Right kidney (tissue), 1 donor: ENCODE data around the gene MAP2K3.
"Not testable (repeated sequence)": the region's sequence is repeated elsewhere in the genome, so short reads cannot be mapped to it uniquely, and the experiment has no call there.

ENCODE experiments used
- DNase-seq: peaks from one replicate; pipeline ENCODE4 v3.0.0-alpha.2; 2016

Gene MAP2K3

DNA sequence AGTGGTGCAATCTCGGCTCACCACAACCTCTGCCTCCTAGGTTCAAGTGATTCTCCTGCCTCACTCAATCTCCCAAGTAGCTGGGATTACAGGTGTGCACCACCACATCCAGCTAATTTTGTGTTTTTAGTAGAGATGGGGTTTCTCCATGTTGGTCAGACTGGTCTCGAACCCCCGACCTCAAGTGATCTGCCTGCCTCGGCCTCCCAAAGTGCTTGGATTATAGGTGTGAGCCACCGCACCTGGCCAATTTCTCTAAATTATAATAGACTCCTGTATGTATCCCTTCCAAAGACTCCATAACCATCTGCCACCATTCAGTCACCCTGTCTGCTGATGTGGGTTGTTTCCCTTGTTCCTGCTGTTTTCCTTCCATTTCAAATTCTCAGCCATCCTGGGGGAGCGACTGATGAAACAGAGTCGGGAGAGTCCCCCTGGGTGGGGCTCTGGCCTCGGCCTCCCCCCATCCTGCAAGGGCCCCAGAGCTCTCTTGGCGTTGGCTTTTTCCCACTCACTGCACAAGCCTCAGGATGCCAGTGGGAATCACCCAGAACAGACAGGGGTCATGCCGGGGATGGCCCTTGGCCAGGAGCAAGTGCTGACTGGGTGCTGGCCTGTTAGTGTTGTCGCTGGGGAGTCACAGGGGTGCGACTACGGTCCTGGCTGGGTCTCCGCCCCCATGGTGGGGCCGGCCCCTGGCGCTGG is 25.7 kb downstream of the MAP2K3 start:
- DNase-seq = not testable (repeated sequence)

DNA sequence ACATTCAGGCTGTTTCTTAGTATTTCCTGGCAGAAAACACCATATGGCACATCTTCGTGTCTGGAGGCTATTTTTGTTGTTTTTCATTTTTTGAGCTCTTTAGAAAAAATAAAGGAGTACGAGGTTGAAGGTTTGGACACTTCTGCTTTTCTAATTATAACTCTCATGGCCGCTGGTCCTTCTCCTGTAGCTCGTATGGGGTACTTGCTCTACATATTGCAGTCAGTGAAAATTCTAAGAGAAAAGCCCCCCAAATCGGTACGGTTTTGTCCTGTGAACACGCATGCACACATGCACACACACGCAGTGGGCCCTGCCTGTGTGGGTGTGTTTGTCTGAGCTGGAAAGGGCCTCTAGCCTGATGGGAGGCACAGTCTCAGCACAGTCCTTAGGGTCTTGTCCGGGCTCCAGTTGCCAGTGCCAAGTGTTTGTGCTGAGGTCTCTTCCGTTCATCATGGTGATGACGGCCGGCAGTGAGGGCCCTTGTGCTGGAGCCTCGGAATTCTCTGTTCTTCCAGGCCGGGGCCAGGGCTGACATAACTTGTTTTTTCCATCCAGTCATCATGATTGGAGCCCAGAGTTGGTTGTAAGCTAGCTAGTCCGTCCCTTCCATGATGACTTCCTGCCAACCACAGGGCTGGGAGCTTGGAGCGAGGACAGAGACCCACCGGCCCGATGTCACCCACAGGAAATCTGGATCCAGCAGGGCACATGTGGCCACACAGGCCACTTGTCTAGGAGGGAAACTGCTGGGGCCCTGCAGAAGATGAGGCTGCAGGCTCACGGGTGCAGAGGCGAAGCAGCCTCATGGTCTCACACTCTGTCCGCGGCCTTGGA is 26.5 kb downstream of the MAP2K3 start:
- DNase-seq = not testable (repeated sequence)

DNA sequence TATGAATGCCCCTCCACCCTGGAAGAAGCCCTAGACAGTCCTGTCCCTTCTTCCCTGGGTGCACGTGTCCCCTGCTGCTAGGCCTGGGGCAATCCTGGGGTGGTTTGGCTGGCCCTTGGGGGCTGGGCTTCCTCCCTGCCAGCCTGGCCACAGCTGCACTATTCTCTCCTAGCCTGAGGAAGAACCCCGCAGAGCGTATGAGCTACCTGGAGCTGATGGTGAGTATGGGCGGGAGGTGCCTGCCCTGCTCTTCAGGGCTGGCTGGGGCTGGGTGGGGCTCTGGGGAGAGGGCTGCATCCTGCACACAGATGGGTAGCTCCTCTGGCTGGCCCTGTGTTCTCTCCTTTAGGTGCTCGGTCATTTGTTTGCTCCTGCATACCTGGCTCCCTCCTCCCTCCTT is 28.8 kb downstream of the MAP2K3 start:
- DNase-seq = no peak

DNA sequence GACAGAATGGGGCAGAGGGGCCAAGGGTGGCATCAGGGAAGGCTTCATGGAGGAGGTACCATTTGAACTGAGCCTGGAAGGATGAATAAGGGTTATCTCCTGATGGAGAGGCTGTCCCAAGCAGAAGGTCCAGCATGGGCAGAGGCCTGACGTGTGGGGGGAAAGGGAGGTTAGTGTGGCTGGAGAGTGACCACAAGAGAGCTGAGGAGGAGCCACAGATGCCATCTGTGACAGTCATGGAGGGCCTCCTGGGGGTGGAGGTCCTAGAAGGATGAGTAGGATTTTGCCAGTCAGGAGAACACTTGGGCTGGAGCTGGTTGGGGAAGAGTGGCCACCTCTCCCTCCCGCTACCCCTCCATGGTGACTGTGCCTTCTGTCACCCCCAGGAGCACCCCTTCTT is 29.2 kb downstream of the MAP2K3 start:
- not testable (repeated sequence) for DNase-seq

DNA sequence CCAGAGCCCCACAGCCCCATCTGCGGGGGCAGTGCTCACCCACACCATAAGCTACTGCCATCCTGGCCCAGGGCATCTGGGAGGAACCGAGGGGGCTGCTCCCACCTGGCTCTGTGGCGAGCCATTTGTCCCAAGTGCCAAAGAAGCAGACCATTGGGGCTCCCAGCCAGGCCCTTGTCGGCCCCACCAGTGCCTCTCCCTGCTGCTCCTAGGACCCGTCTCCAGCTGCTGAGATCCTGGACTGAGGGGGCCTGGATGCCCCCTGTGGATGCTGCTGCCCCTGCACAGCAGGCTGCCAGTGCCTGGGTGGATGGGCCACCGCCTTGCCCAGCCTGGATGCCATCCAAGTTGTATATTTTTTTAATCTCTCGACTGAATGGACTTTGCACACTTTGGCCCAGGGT is 29.8 kb downstream of the MAP2K3 start:
- not testable (repeated sequence) for DNase-seq

DNA sequence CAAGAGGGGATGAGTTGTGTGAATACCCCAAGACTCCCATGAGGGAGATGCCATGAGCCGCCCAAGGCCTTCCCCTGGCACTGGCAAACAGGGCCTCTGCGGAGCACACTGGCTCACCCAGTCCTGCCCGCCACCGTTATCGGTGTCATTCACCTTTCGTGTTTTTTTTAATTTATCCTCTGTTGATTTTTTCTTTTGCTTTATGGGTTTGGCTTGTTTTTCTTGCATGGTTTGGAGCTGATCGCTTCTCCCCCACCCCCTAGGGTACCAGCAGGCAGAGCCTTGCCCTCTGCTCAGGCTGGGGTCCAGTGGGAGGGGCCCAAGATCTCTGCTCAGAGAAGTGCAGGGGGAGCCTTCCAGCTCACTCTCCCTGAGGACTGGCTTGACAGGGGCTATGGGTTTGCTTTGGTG is 30.2 kb downstream of the MAP2K3 start:
- DNase-seq = not testable (repeated sequence)

DNA sequence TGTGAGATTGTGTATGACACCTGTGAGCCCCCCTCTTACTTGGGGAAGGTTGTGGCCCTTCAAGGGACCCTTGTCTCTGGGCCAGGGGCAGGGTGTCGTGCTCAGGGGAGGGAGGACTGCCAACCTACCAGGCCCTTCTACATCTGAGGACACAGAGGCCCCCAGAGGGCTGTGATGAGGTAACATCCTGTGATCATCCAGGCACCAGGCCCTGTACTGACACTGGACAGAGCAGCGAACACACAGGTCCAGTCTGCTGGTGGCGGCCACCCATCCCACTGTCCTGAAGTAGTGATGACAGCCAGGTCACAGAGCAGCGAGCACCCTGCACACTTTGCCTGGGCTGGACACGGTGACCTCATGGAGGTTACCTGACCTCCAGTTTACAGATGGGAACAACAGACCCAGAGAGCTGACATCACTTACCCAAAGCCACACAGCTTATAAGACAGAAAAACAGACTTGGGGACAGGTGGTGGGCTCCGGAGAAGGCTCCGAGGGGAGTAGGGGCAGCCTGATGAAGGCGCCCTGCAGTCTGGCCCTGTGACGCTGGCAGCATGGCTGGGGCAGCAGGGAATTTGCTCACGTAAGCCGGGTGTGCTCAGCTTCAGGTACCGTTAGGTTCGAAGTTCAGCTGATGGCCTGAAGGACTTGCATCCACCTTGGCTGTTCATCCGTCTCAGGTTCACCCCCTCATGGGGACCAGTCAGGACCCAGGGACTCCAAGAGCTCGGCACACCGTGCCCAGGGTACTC is 30.9 kb downstream of the MAP2K3 start:
- not testable (repeated sequence) for DNase-seq

DNA sequence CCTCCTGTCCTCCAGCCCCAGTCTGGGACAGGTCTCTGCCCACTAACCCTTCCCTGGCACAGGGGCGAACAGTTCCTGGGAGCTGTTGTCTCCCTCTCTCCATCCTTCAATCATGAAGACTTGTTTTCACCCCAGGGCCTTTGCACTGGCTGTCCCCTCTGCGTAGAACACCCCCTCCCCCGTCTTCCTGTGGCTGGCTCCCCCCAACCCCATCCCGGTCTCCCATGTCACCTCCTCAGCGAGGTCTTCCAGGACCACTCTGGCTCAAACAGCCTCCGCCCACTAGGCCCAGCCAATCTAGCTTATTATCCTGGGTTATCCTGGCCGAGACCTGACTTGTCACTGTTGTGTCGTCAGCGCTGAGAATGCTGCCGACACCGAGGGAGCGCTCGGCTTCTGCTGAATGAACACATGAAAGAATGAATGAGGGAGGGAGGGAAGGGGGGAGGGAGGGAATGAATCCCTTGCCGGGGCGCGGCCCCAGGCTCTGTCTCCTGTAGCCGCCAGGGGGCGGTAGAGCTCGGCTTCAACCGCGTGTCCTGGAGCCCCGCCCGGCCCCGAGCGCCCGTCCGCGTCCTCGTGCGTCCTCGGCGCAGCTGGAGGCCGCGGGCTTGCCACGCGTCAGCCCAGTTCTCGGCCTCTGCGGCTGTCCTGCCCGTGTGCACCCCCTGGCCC is 31.8 kb downstream of the MAP2K3 start:
- not testable (repeated sequence) for DNase-seq

DNA sequence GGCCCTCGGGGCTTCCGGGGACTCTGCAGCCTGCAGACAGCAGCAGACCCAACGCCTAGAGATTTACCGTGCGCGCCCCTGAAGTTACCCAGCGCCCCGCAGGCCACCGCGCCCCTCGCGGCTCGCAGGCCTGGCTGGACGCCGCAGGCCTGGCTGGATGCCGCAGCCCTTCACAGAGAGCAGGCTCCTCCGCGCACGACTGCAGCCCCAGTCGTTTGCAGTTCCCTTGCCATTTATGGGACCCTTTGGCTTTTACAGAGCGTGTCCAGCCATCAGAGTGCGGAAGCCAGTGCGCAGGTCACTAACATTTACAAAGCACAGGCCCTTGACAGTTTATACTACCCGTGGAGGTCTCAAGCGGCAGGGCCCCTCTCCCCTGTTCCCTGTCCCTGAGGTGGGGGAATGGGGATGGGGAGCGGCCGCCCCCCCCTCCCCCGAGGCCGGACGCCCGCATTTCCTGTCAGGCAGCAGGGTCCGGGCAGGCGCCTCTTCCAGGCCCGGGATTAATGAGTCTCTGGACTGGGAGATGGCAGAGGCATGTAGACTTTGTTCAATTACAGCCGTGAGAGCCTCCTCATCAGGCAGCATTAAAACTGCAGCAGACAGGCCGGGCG is 32.5 kb downstream of the MAP2K3 start:
- DNase-seq = peak; percentile 82

DNA sequence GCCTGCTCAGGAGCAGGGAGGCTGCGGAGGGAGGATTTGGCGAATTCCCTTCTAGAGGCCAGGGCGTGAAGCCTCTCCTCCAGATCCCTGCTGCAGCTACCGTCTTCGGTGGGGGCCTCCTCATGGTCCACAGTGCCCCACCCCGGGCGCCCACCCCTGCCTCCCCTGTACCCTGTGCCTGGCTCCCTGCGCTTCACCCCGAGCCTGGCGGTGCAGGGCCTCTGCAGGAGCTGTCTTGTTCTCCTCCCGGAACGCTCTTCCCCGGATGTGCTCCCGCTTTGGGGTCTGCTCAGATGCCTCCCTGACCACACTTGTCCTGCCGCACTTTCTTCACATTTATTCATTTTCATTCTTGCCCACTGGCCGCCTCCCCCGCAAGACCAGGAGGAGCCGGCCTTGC is 33.3 kb downstream of the MAP2K3 start:
- DNase-seq = not testable (repeated sequence)

DNA sequence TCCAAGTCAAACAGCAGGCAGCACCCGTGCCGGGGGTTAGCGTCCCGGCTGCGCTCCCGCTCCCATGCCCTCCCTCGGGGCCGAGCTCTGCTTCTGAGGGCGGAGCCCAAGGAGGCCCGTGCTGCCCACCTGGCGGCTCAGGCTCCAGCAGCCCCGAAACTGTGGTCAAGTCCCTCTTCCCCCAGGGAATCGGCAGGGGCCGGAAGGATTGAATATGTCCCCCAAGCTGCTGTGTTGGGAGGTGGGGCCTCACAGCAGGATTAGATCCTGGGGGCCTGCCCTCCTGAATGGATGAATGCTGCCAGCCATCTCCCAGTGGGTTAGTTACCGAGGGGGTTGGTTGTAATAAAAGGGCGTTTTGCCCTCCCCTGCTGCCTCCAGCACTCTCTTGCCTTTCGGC is 33.9 kb downstream of the MAP2K3 start:
- DNase-seq = peak; percentile 31

DNA sequence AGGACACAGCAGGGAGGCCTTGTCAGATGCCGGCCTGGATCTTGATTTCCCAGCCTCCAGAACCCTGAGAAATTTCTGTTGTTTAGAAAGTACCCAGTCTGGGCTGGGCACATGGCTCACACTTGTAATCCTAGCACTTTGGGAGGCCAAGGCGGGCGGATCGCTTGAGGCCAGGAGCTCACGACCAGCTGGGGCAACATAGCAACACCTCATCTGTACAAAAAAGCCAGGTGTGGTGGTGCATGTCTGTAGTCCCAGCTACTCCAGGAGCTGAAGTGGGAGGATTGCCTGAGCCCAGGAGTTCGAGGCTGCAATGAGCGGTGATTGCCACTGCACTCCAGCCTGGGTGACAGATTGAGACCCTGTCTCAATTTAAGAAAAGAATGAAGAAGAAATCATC is 34.3 kb downstream of the MAP2K3 start:
- DNase-seq = not testable (repeated sequence)

DNA sequence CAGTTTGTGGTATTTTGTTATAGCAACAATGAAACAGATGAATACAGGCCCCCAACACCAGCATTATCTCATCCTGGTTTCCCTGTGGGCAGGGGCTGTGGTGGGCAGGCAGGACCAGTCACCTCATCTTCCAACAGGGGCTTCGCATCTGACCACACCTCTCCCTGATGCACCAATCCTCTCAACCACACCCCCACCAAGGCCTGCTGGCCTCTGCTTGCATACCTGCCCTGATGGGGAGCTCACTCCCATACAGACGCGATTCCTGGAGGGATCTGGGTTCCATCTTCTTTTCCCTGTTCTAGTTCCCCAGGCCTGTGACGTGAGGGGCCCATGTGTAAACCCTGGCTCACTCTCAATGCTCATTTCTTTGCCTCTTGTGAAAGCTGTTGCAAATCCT is 34.7 kb downstream of the MAP2K3 start:
- DNase-seq = not testable (repeated sequence)

DNA sequence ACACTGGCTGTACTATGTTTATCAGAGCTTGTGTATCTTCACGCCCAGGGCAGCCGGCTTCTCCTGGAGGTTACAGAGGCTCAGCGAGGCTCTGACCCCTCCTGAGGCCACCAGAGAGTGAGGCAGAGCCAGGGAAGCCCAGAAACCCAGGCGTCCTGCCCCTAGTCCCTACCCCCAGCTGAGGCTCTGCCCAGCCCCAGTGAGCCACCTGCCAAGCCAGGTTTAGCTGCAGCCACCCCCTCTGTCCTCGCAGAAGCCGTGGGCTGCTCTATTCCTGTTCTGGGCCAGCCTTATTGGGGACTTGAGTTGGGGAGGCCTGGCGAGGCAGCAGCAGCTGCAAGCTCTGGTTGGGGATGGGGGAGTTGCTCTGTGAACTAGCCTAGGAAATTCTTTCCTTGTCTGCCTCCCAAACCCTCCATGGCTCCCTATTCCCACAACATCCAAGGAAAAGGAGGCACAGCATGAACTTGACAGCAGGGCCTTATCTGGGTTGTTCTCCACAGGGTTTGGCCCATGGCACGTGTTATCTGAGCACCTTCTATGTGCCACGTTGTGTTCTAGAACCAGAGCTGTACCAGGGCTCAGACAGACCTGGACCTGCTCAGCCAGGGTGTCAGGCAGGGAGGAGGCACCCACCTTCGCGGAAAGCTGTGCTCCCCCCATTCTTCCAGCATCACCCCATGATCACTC is 35.3 kb downstream of the MAP2K3 start:
- not testable (repeated sequence) for DNase-seq

DNA sequence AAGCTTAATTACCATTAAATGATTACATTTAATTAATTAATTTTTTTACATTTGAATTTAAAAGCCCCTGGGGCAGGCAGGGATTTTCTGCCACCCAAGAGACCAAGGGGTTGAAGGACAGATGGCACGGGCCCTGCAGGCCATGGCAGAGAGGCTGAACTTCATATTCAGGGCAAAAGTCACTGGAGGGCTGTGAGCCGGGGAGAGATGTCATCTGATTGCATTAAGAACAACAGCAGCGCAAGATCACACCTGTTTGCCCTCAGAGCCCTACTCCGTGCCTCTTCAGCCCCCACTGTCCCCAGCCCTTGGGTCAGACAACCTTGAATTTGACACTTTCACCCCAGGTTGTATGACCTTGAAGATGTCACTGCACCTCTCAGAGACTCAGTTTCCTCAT is 35.9 kb downstream of the MAP2K3 start:
- not testable (repeated sequence) for DNase-seq

DNA sequence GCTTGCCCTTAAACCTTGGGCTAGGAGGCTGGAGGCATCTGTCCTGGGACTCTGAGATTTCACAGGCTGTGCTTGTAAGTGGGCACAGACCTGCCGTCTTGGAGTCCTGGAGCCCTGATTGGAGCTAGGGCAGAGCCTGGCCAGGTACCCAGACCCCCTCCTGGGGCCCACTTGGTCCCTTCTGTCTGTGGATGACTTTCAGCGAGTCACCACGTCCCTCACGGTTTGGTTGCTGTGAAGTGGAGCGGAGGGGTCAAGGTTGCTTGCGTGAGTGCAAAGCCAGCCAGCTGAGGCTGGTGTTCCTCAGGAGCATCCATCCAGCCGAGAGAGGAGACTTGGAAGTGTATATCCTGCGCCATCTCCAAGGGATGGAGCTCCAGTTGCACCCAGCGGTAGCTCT is 36.5 kb downstream of the MAP2K3 start:
- not testable (repeated sequence) for DNase-seq

DNA sequence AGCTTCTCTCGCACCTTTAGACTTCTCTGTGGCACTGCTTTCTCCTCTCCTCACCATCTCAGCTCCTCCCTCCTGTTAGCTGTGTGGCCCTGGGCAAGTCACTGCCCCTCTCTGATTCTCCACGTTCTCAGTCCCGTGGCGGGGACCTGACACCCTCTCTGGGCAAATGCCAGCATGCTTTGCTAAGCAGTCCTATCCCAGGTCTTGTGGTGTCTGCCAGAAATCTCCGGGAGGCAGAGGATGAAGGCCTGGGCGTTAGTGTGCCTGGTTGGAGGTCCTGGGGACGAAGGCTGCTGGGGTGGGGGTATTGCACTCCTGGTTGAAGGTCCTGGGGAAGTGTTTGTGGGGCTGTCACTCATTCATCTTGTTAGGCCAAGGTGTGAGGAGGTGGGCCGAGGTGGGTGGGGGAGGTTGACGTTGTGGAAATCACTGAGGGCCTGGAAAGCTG is 37.3 kb downstream of the MAP2K3 start:
- DNase-seq = not testable (repeated sequence)

DNA sequence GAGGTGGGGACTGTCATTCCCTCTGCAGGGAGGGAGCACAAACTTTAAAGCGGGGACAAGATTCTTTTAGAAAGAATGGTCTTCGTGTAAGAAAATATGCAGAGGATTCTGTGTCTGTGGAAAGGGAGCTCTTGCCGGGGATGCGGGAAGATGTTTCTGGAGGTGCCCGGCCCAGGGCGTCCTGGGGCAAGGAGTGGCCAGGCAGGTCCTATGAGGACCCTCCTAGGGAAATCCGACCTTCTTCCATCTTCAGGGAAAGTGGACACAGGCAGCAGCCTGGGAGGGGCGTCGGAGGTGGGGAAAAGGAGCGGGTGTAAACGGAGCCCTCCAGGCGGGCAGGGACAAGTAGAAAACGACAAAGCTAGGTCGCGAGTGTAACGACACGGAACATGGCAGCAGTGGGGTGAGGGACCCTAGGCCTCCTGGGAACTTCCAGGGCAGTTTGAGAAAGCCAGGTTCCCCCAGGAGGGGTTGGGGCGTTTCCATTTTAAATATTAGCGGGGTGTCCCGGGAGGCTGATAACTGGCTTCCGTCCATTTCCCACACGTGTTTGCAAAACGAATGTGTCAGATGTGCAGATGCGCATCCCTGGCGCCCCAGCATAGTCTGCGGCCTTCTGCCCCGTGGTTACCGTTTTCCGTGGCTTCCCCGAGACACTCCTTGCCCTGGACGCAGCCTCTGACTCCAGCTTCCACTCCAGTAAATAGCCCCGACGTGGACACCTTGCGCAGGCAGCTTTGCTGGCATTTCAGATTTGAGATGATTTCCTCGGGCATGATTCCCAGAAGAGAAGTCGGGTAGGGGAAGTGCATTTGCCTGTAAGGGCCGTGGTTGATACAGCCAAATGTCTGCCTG is 39.0 kb downstream of the MAP2K3 start:
- DNase-seq = not testable (repeated sequence)

DNA sequence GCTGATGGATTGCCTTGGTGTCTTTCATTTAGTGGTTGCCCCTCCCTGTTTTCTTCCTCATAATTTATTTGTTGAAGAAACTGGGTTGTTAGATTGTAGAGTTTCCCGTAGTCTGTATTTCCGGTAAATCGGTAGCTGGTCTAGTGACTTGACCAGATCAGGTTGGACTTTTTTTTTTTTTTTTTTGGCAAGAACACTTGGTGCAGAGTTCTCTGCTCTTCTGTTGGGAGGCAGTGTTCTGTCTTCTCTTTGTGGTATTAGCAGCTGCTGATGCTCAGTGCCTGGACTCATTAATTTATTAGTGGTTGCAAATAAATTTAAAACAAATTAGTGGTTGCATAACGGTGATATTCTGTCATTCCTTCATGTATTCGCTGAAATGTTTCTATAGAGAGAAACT is 40.2 kb downstream of the MAP2K3 start:
- not testable (repeated sequence) for DNase-seq

DNA sequence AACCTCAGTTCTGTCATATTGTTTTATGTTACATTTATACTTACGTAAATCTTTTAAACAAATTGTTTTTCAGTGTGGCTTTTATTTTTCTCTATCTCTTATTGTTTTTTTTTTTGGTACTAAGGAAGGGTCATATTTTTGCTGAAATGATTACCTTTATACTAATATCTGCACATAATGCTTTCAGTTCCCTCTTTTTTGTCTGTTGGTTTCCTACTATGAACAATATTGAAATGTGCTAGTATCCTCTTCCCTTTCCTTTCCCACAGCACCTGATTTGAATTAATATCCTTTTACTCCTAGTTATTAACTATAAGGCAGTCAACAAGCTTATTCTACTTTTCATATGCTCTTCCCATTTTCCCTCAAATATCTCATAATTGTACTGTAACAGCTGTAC is 43.4 kb downstream of the MAP2K3 start:
- not testable (repeated sequence) for DNase-seq
